Umbilical cord (tissue), 2 donors: ENCODE results near the gene SEL1L. TPM values are rescaled to one million over a fixed set of nuclear protein-coding genes. Genes with fewer than 3 reads are reported as not detected.
"Not testable (repeated sequence)": the region's sequence is repeated elsewhere in the genome, so short reads cannot be mapped to it uniquely, and the experiment has no call there.

Experiments
- DNase-seq: peaks from one replicate; pipeline ENCODE4 v3.0.0-alpha.2; 2015; ENCODE audit warnings: low spot score
- total RNA-seq: library from RNA; depleted of rRNA; stranded (reverse); fragments of >200 nt; gene quantifications from one replicate; pipeline ENCODE4 v1.2.3, GENCODE V29; 2014; ENCODE audit warnings: low replicate concordance; ENCODE audit not compliant: insufficient read depth

The SEL1L gene
- total RNA-seq, 1 donor from 2014 or later: 67.4 TPM

DNA sequence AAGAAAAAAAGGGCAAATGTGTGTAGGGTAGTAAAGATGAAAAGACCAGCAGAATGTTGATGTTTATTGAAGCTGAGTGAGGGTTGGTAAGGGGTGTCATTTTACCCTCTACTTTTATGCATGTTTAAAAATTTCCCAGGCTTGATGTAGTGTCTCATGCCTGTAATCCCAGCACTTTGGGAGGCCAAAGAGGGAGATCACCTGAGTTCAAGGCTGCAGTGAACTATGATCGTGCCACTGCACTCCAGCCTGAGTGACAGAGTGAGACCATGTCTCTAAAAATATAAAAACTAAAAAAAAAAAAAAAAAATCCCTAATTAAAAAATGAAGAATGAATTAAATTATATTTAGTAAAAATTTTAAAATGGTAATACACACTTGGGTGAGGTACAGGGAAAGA is 8.5 kb downstream of the SEL1L start:
- DNase-seq: no peak

DNA sequence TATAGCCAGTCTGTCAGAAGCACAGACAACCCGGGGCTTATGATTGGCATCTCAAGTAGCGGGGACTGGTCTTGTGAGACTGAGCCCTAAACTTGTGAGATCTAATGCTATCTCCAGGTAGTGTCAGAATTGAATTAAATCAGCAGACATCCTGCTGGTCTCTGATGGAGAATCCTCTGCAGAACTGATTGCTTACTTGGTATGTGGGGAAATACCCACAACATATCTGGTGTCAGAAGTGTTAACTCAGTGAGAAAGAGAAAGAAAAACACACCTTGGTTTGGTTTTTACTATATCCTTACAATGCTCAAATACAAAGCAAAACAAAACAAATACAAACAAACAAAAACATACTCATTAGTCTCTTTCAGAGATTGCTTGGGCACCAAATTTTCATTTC is 10.0 kb downstream of the SEL1L start:
- no peak for DNase-seq

DNA sequence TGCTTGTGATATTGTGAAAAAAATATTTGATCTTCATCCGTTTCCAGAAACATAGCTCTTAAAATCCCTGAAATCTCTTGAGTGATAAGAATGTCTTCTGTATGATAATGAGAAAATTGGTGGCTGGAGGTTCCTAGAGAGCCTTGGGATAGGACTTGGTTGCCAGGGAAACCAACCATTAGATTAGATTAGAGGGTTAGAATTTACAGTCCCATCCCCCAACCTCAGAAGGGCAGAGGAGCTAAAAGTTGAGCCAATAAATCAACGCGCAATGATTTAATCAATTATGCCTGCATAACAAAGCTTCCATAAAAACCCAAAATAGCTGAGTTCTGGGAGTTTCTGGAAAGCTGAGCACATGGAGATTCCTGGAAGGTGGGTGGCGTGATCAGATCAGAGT is 10.6 kb downstream of the SEL1L start:
- DNase-seq: peak; percentile 12

DNA sequence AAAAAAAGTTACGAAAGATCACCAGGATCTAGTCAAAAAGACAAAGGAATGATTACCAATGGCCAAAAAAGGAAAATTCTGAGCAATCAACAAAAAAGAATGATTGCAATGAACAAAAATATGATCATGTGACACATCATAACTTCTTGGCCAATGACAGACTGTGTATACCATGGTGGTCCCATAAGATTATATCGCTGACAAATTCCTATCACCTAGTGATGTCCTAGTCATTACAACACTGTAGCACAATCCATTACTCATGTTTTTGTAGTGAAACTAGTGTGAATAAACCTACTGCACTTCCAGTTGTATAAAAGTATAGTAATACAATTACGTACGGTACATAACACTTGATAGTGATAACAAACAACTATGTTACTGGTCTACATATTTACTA is 12.3 kb downstream of the SEL1L start:
- DNase-seq: no peak

DNA sequence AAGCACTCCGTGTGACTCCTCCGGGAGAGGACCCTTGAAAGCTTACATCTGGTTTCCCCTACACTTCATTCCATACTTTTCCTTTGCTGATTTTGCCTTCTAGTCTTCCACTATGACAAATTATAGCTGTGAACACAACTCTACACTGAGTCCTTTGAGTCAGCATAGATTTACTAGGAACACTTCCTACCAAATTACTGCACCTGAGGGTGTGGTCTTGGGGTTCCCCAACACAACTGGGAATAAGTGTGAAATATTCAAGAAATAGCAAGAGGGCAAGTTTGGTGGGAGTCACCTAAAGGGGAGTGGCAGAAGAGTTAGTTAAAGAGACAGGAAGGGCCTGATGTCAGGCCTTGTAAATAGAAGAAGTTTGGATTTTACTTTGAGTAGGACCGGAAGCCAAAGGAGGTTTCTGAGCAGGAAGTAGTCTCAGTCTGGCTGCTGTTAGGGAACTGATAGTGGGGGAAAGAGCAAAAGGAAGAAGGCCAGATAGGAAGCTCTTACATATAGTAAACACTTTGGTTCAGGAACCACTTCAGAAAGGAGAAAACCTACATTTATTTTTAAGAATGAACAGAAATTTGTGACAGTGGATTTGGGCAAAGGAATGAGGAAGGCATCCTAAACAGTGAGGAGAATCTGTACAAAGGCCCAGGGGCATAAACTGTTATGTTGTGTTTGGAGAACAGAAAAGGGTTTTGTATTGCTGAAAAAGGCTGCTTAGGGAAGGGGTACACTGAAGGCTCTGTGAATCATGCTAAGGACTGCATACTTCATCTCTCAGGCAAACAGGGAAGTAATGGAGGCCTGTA is 14.2 kb downstream of the SEL1L start:
- peak; percentile 51 for DNase-seq

DNA sequence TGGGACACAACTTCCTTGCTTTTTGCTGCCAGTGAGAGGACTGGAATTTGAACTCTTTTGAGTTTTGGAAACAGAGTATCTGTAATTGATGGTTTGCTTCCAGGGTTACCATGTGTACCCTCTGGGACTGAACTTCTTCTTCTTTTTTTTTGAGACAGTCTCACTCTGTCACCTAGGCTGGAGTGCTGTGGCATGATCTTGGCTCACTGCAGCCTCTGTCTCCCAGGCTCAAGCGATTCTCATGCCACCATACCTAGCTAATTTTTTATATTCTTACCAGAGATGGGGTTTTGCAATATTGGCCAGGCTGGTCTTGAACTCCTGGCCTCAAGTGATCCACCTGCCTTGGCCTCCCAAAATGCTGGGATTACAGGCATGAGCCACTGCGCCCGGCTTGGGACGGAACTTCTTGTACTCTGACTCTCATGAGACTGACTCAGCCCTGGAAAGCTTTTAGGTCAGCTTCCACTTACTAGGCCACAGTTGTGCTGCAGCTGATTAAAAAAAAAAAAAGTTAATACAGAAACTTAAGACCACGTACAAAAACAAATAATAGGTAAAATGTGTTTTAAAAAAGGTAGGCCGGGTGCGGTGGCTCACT is 15.8 kb downstream of the SEL1L start:
- no peak for DNase-seq

DNA sequence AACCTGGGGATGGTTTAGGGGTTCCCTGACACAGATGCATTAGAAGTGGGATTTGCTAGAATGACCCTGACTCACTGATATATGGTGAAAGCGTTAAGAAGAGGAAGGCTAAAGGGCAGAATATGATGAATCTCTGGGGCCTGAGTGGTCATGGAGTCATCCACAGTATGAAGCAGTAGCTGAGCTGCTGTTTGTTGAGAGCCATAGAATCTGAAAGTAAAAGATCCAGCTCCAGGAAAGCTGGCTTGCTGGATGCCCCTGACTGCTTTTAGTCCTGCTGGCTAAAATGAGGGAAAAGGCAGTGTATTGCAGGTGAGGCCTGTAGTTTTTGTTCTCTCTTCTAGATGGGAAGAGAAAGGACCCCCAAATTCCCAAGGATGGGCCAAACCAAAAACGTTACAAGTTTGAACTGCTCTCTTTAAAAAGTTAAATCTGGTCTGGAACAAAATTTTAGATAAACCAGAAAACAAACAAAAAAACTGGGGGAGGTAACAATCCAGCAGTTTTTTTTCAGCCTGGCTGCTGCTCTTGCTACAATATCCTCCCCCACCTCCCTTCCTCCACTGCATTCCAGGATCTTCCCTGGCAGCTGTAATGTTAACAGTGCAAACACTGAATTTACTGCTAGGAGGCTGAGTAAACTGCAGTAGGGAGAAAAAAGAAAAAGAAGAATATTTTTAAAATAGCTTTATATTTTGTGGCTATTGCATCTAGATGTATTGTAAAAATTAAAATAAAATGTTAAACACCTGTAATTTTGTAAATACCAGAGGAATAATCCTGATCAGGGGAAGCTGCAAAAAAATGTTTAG is 16.5 kb downstream of the SEL1L start:
- peak; percentile 83 for DNase-seq

DNA sequence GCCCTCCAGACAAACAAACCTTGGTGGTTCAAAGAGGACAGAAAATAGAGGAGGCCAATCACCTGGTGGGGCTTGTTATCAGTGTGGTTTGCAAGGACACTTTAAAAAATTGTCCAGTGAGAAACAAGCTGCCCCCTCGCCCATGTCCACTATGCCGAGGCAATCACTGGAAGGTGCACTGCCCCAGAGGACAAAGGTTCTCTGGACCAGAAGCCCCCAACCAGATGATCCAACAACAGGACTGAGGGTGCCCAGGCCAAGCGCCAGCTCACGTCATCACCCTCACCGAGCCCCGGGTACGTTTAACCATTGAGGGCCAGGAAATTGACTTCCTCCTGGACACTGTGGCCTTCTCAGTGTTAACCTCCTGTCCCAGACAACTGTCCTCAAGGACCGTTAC is 17.7 kb downstream of the SEL1L start:
- not testable (repeated sequence) for DNase-seq

DNA sequence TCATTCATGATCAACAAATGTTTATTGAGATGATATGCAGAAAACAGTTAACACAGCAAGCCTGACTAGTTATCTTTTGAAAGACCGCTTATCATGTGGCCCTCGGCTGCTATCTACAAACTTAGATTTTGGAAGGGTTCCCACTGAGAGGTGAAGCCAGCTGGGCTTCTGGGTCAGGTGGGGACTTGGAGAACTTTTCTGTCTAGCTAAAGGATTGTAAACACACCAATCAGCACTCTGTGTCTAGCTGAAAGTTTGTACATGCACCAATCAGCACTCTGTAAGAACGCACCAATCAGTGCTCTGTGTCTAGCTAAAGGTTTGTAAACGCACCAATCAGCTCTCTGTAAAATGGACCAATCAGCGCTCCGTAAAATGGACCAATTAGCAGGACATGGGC is 20.8 kb downstream of the SEL1L start:
- DNase-seq: not testable (repeated sequence)

DNA sequence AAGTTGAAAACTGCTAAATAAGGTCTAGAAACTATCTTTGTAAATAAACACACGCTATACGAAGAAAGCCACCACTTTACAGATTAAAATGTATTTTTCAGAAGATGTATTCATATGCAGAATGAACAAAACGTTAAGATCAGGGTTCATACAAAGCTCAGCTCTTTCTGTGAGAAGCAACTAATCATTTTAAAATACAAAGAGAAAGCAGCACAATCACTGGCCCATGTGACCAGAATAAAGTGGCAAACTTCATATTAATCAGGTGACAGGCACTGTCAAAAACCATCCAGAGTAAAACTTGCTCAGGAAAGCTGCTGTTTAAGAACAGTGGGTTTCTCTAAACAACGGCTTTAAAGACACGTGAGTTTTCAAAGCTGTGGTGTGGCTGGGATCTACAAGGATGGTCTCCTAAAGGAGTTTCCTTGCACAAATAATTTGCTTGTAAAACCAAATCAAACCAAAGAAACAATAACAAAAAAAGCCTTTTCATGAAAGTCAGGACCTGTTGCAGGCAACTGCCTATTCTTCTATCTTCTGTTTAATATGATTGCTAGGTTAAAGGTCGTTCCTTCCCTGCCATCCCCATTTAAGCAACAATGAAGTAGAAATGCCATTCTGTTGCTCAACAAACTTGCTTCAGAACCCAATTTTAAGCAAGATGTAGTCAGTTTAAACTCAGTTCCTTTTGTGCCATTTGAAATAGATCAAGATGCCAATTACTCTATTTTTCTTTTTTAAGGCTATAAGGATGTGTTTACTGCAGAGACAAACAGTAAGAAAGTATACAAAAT is 22.3 kb downstream of the SEL1L start:
- DNase-seq: no peak

DNA sequence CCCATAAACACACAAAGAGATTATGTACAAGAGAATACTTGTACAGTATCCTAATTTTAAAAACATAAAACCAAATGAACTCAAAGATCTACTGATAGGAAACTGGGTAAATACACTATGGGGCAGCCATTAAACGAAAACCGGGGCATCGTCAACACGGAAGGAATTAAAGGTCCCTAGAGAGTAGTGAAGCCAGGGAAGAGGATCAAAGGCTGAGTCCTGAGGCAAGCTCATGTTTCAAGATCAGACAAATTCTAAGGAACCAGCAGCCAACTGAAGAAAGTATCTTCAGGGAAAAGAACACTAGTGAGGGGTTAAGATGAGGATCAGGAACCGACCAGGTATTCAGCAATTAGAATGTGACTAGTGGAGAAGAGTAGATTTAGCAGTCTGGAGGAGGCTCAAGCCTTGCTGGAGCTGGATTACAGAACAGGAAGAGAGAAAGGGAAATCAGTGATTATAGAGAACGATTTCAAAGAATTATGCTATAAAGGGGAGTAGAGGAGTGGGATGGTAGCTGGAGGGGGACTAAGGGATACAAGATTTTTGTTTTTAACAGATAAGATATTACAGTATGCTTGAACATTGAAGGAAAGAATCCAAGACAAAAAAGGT is 23.7 kb downstream of the SEL1L start:
- peak; percentile 6 for DNase-seq

DNA sequence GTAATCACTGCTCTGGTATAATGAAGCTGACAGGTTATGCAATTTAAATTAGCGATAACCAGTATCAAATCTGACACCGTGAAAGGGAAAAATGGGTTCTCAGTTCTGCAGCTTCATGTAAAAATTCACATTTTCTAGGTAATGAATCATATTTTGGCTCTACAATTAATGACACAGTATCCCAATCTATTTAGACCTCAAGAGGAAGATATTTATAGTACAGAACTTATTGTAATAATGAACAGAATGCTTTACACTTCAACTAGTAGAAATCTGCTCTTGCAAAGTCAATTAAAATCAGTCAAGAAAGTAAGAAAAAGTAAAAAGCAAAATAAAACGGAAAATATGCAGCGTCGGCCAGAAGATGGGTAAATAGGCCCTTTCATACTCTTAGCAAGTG is 24.3 kb downstream of the SEL1L start:
- DNase-seq: no peak

DNA sequence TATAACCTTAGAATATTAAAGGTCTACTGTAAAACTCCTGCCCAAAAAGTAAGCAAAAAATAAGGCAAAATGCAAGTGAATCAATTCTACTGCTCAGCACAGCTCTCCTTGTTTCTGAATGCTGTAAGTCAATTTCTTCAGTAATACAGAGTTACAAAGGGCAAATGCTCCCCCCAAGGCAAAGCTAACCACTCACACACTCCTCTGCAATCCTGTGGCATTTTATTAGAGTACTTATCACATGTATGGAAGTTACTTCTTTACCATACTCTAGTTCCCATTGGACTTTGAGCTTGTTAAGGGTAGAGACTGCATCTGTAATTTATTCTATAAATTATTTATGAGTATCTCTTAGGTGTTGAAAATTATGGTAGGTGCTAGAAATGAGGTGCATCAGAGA is 27.2 kb downstream of the SEL1L start:
- no peak for DNase-seq

DNA sequence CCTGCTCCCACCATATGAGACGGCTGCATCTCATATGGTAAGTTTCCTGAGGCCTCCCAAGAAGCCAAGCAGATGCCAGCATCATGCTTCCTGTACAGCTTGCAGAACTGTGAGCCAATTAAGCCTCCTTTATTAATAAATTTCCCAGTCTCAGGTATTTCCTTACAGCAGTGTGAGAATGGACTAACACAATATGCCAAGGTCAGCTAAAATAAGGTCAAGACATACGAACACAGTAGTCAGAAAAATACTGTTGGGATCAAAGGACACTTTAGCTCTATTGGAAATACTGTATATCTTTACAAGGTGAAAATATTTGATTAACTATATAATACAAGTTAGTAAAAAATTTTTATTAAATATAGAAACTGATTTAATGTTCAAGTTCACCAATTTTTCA is 28.8 kb downstream of the SEL1L start:
- no peak for DNase-seq

DNA sequence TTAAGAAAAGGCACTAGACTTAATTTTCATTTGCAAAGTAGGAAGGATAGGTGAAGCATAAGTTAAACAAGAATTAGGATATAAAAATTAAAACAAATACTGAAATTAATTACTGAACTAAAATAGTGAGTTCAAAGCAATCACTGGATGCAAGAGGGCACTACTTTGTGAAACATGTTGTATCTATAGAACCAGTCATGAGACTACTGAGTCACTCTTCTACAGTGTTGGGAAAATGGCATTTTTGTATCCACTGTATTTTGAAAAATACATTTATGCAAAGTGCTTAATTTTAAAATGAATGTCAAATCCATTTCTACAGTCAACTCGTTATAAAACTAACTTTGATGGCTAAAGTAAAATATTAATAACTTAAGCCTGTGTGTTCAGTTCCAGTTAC is 47.9 kb downstream of the SEL1L start:
- DNase-seq: no peak

DNA sequence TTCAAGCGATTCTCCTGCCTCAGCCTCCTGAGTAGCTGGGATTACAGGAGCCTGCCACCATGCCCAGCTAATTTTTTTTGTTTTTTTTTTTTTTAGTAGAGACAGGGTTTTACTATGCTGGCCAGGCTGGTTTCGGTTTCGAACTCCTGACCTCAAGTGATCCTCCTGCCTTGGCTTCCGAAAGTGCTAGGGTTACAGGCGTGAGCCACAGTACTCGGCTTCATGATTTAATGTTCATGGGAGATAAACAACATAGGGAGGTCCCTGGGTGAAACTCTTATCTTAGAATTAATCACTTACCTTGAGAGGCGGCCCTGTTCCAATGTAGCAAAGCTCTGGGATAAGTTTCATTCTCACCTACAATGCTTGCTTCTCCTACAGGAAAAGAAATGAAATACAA is 48.3 kb downstream of the SEL1L start:
- no peak for DNase-seq

DNA sequence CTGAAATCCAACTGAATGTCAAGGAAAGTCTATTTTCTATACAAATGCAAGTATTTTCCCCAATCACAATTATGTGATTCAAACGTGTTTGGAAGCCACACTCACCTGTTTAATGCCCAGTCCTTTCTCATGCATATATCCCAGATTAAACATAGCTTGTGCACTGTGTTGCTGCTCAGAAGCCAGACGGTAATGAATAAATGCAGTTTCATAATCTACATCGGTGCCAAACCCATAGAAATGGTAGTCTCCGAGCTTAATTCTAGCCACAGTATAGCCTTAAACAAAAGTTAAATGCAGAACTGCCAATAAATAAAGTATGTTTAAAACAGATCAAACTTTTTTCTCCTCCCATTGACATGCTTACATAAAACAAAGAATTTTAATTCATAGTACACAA is 49.5 kb downstream of the SEL1L start:
- no peak for DNase-seq

DNA sequence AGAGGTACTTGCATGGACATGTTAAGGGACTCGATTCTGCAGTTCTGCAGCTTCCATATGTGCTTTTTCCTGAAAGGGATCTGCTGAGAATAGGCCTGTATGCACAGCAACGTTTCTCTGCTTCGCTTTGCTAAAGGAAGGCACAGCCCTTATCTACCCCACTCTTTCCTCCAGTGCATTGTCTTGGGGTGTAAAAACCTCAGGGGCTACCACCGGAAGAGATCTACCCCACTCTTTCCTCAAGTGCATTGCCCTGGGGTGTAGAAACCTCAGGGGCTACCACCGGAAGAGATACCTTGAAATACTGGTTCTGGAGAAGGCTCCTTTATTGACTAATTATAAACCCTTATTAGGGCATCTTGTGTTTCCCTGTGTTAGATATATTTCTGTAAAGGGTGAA is 52.9 kb downstream of the SEL1L start:
- no peak for DNase-seq

DNA sequence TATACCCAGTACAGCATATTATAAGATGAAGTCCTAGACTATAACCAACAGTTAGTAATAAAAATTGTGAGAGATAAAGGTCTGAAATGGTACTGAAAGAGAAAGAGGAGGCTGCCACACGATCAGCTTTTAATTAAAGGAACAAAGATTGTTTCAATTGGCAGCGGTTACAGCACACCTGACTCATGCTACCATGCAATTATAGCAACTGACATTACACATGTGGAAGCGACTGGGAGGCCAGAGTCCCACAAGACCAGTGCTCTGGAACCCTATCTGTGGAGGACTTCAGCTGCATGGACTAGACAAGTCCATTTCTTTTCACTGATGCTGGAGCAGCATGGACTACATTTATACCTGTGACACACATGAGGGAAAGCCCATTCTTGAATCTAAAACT is 55.2 kb downstream of the SEL1L start:
- DNase-seq: no peak

DNA sequence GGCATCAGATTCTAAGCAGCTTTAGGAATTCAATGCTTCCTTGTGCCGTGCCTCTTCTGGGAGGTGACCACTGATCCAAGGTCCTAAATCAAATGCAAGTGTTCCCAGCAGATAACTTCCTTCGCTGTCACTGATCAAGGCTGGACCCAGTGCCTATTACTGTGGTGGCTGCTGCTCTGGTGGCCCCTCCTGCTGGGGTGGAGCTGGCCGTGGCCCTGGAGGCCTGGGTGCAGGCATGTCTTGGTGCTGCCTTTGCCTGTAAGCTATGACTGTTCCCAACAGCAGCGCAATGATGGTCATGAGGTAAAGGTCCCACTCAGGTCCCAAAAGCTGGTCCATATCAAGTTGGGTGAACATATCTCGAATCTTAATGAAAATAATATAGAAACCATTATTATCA is 56.8 kb downstream of the SEL1L start:
- DNase-seq: no peak

DNA sequence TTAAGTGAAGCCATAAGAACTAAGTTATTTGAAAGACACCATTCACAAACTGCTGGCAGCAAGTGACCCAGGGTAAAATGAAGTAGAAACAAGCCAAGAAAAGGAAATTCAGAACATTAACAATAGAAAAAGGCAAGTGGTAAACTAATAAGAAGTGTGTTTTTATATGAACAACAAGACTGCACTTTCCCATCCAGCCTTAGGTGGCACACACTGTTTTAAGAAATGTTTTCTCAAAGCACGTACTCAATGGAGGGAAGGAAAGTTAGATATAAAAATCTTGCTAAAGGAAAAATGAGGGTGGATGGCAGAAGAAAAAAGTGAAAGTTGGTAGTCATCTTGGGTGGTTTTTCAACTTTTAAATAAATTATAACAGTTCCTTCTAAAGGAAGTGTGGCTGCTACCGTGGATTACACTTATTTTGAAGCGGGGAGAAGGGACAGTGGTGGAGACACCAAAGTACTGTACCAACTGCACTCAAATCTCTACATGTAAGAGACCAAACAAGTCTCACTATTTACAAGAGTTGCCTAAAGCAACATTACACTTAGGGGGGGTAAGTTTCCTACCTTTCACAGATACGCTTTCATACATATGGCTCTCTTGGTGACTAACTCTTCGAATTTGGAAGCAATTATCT is 58.8 kb downstream of the SEL1L start:
- no peak for DNase-seq
